ENCODE measurements around the gene HTT.

- TF ChIP-seq, protein P1, sequence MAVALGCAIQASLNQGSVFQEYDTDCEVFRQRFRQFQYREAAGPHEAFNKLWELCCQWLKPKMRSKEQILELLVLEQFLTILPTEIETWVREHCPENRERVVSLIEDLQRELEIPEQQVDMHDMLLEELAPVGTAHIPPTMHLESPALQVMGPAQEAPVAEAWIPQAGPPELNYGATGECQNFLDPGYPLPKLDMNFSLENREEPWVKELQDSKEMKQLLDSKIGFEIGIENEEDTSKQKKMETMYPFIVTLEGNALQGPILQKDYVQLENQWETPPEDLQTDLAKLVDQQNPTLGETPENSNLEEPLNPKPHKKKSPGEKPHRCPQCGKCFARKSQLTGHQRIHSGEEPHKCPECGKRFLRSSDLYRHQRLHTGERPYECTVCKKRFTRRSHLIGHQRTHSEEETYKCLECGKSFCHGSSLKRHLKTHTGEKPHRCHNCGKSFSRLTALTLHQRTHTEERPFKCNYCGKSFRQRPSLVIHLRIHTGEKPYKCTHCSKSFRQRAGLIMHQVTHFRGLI (CRISPR knock-in tag; IDR thresholded peaks at IDR 0.05) = no peak
- no peak for TF ChIP-seq MAX (CRISPR knock-in tag; IDR thresholded peaks at IDR 0.05)
- no peak for TF ChIP-seq SMARCA4 (IDR thresholded peaks at IDR 0.05)
- TF ChIP-seq FOXJ2 (tag; IDR thresholded peaks at IDR 0.05) = no peak
- TF ChIP-seq CTCF (IDR thresholded peaks at IDR 0.05 in 2 of 3, conservative IDR thresholded peaks at IDR 0.05 in 1 of 3; ENCODE audit: insufficient read depth in 2 of 3, low read depth in 1 of 3, low read length in 3 of 3) = no peak
- no peak for TF ChIP-seq ZNF24 (IDR thresholded peaks at IDR 0.05)
- no peak for TF ChIP-seq ERF (CRISPR knock-in tag; IDR thresholded peaks at IDR 0.05)
- TF ChIP-seq, protein P2, sequence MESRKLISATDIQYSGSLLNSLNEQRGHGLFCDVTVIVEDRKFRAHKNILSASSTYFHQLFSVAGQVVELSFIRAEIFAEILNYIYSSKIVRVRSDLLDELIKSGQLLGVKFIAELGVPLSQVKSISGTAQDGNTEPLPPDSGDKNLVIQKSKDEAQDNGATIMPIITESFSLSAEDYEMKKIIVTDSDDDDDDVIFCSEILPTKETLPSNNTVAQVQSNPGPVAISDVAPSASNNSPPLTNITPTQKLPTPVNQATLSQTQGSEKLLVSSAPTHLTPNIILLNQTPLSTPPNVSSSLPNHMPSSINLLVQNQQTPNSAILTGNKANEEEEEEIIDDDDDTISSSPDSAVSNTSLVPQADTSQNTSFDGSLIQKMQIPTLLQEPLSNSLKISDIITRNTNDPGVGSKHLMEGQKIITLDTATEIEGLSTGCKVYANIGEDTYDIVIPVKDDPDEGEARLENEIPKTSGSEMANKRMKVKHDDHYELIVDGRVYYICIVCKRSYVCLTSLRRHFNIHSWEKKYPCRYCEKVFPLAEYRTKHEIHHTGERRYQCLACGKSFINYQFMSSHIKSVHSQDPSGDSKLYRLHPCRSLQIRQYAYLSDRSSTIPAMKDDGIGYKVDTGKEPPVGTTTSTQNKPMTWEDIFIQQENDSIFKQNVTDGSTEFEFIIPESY (CRISPR knock-in tag; IDR thresholded peaks at IDR 0.05) = no peak
- no peak for TF ChIP-seq SP2 (IDR thresholded peaks at IDR 0.05; ENCODE audit: extremely low read depth, low read depth, low read length, poor library complexity, severe bottlenecking)
- no peak for TF ChIP-seq NR2C1 (IDR thresholded peaks at IDR 0.05)
- no peak for TF ChIP-seq NR2C1 (tag; IDR thresholded peaks at IDR 0.05)
- no peak for TF ChIP-seq PHF21A (IDR thresholded peaks at IDR 0.05; ENCODE audit: borderline replicate concordance, low read depth)
- TF ChIP-seq, protein P3, sequence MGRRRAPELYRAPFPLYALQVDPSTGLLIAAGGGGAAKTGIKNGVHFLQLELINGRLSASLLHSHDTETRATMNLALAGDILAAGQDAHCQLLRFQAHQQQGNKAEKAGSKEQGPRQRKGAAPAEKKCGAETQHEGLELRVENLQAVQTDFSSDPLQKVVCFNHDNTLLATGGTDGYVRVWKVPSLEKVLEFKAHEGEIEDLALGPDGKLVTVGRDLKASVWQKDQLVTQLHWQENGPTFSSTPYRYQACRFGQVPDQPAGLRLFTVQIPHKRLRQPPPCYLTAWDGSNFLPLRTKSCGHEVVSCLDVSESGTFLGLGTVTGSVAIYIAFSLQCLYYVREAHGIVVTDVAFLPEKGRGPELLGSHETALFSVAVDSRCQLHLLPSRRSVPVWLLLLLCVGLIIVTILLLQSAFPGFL (CRISPR knock-in tag; IDR thresholded peaks at IDR 0.05) = no peak
Observed at GRCh38 chr4:3239303-3239702, 164.8 kb downstream of the HTT start.
